IPS DF 4.7 (cell line): ENCODE data around the gene EMP1.

Experiments used
- DNase-seq: peaks from one replicate; pipeline ENCODE4 v3.0.0-alpha.2; 2013; ENCODE audit warnings: low spot score; ENCODE audit errors: extremely low read depth

The EMP1 gene

DNA sequence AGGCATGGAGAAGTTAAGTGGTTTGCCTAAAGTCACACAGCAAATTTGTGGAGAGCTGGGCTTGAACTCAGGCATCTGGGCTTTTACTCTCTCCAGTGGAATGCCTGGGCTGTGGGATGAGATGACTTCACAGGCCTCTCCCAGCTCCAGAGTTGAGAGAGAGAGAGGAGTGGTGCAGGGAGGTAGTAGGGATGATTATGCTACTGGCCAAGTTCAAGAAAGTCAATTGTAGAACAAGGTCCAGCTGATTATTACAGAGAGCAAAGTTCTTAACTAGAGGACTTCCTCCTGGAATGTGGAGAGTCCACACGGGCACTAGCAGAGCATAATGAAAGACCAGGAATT lies 769 bp upstream of the EMP1 start:
- no peak for DNase-seq

GRCh38 chr12:13197032-13197431 lies 506 bp downstream of the EMP1 start:
- no peak for DNase-seq

- DNase-seq: no peak
Measured at GRCh38 chr12:13197526-13198143, 1.1 kb downstream of the EMP1 start.

GRCh38 chr12:13198241-13198640 lies 1.7 kb downstream of the EMP1 start:
- no peak for DNase-seq

- no peak for DNase-seq
Measured at GRCh38 chr12:13198876-13199275, 2.4 kb downstream of the EMP1 start.

DNA sequence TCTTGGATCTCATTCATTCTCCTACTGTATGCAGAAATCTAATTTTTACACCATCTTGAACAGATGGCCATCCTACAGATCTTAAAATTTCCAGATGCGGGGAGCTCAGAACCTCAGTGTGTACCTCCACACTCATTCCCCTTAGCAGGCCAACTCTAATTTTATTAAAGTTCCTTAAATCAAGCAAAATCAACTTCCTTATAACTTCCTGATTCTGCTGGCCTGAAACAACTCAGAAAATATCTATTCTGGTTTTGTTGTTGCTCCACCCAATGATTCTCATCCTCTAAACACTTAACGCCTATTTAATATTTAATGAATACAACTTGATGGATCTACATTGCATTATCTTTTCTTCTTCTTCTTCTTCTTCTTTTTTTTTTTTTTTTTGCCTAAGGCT lies 3.1 kb downstream of the EMP1 start:
- no peak for DNase-seq

DNA sequence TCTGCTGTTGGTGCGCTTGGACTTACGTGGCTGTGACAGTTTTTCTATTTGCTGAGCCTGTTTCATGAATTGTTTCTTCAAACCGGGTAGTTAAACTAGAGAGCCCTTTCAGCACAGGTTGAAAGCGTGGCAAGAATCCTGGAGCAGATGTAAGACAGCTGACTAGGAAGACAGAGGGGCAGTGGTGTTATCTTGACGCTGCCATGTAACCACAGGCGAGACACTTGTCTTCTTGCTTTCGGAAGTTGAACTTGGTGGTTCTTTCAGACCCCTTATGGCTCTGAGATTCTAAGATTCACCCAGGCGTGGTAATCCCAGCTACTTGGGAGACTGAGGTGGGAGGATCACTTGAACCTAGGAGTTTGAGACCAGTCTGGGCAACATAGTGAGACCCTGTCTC lies 4.3 kb downstream of the EMP1 start:
- no peak for DNase-seq

GRCh38 chr12:13203034-13203922 lies 6.8 kb downstream of the EMP1 start:
- DNase-seq: no peak

GRCh38 chr12:13204428-13204827 lies 7.9 kb downstream of the EMP1 start:
- no peak for DNase-seq

- DNase-seq: no peak
Measured at GRCh38 chr12:13205809-13206559, 9.5 kb downstream of the EMP1 start.

- DNase-seq: no peak
Measured at GRCh38 chr12:13206560-13206897, 10.0 kb downstream of the EMP1 start.

DNA sequence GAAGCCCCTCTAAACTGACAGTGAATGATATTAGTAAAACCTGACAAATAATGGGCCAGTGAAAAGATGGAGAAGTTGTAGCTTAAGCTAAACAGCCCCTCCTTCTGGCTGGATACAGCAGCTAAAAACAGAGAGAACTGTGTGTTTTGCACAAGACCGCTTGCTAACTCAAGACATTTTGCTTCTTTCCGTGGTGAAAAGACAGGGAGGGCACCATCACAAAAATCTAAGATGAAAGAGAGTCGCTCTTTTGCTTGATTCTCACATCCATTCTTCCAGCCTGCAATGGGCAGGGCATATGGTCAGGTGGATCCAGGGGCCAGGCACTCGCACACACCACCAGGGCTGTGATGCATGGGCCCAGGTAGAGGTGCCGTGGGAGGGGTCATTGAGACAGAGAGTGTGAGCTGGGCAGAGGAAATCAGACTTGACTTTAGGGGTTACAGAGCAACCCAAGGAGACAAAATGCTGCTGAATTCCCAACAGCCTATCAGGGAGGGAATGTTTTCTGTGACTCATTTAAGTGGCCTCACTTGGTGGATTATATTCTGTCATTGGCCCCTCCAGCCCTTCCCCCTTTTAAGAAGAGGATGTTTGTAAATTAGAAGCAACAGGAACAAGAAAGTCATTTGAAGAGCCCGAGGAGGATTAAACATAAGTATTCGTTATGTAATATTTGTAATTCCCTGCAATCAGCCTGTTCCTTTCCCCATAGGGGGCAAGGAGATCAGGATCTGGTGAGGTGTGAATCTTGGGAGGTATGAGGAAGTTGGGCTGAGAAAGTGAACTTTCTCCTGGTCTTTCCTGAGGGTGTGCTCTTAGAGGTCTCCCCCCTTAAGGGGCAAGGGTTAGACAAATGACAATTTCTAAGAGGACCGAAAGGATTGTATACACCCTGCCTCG lies 12.3 kb downstream of the EMP1 start:
- no peak for DNase-seq

- no peak for DNase-seq
Measured at GRCh38 chr12:13209436-13210235, 13.1 kb downstream of the EMP1 start.

DNA sequence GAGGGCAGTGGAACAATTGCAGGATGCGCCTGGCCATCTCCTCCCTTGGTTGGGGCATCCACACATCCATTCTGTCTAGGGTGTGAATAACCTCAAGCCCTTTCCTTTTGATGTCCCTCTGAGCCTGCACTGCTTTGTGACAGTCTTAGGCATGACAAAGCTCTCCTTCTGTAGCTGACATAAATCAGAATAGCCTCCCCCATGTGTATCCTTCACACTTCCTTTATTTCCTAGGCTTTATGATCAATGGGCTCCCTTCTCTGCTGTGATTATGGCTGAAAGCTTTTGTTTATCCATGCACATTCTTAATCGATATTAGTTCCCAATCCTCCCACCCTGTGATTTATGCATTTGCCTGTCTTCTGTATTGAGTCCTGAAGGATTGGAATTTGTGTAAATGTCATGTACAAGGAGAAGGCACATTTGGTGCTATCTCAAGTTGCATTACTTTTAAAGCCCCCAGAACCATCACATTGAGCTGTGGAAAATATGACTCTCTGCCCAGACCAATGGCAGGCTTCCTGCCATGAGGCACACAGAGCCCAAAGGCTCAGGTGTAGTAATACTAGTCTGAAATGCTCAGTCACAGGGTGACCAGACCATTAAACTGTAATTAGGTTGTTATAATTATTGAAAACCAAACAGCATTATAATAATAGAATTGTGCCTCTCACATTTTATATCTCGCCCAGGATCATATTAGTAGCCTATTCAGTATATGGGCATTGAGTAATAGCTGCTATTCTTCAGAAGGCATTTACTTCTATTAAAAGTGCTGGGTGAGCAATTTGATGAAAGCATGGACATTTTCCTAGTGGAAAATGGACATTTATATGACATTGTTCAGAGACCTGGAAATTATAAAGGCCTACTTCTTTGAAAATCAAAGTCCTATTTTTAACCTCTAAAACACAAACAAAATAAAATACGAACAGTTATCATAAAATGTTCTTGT lies 14.0 kb downstream of the EMP1 start:
- no peak for DNase-seq

- DNase-seq: no peak
Measured at GRCh38 chr12:13211191-13211858, 14.8 kb downstream of the EMP1 start.

- no peak for DNase-seq
Measured at GRCh38 chr12:13211859-13212664, 15.5 kb downstream of the EMP1 start.

GRCh38 chr12:13215056-13215455 lies 18.5 kb downstream of the EMP1 start:
- DNase-seq: no peak

DNA sequence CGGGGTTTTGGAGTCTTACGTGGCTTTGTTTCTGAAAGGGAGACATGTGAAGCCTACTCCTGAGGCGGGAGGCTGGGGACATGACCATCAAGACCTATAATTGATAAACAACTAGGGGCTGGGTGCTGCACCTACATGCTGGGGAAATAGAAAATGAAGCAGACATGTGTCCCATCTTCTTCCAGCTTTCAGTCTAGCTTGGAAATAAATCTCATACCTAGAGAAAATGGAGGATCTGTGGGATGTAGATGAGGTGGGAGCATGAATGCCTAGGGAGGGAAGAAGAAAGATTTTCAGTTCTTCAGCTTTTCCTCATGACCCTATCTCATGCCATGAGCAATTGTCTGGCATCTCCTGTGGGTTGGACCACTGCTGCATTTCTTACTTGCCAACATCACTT lies 22.1 kb downstream of the EMP1 start:
- DNase-seq: no peak
